Left lobe of liver (tissue), 1 donor: ENCODE data around the gene ROR2. TPM values are rescaled to one million over a fixed set of nuclear protein-coding genes. Genes with fewer than 3 reads are reported as not detected.

Source experiments
- total RNA-seq: library from RNA; stranded (reverse); gene quantifications from one replicate; pipeline ENCODE4 v1.2.1, GENCODE V29; 2021
- donor health status: DM: no; HTN: yes; CAD: no.

The ROR2 gene
- total RNA-seq, 1 donor from 2014 or later, result 0.15 TPM

Other genes with a start within 250 kb of the ROR2 start
- 11.6 TPM for gene SPTLC1, start 165.2 kb upstream of the ROR2 start, total RNA-seq